HG03460 (cell line): ENCODE results near the gene TMEM209.
"Not testable (repeated sequence)": the region's sequence is repeated elsewhere in the genome, so short reads cannot be mapped to it uniquely, and the experiment has no call there.

ENCODE experiments used
- ATAC-seq: cut with Tn5 transposase; IDR thresholded peaks from one replicate; pipeline ENCODE4 v1.9.1; 2021; ENCODE audit not compliant: unreplicated experiment

Gene TMEM209

DNA sequence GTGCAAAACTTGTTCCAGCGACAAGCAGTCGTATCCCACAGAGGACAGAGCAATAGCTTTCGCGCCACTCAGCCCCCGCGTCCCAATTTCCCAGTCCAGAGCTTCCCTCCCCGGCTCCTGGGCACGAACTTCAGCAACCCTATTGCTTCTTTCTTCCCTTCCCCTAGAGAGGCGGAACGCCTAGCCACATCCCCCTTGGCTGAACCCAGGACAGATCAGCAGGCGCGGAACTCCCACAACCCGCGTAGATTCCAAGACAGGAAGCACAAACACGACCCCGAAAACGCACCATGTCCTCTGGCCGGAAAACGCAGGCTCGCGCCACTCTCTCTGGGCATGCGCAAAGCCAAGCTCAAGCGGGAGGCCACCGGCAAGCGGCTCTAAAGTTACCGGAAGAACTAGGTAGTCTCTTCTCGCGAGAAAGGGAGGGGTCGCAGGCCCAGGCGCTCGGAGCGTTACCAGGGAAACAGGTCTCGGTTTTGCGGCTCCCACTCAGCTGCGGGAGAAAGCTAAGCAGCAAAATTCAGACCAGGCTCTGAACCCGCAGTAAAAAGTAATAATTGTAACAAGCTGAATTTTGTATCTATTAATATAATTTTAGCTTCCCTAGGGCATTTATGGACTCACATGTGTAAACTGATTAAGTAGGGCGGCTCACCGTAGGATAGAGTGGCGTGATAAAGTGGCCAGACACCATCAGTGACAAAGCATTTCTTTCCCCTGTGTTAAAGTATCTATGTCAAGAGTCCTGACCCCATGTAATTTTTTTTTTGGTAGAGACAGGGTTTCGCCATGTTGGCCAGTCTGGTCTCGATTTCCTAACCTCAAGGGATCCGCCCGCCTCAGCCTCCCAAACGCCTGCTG lies at the start of gene TMEM209:
Gene TMEM209 (minus strand): TSS at position 323 of the 864 bp plus-strand sequence. CDS start 31 bp downstream, at position 292.
- peak; percentile 98 for ATAC-seq

GRCh38 chr7:130254555-130254954 lies 49.3 kb upstream of the TMEM209 start:
- no peak for ATAC-seq

GRCh38 chr7:130249626-130250025 lies 44.4 kb upstream of the TMEM209 start:
- ATAC-seq: not testable (repeated sequence)

GRCh38 chr7:130248842-130249241 lies 43.6 kb upstream of the TMEM209 start:
- ATAC-seq: not testable (repeated sequence)

DNA sequence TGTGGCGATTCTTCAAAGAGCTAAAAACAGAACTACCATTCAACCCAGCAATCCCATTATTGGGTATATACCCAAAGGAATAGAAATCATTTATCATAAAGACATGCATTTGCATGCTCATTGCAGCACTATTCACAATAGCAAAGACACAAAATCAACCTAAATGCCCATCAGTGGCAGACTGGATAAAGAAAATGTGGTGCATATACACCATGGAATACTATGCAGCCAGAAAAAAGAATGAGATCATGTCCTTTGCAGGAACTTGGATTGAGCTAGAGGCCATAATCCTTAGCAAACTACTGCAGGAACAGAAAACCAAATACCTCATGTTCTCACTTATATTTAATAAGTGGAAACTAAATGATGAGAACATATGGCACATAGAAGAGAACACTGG lies 41.3 kb upstream of the TMEM209 start:
- not testable (repeated sequence) for ATAC-seq

DNA sequence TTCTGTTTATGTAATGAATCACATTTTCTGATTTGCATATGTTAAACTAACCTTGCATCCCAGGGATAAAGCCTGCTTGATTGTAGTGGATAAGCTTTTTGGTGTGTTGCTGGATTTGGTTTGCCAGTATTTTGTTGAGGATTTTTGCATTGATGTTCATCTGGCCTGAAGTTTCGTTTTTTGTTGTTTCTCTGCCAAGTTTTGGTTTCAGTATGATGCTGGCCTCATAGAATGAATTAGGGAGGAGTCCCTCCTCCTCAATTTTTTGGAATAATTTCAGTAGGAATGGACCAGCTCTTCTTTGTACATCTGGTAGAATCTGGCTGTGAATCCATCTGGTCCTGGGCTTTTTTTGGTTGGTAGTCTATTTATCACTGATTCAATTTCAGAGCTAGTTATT lies 38.3 kb upstream of the TMEM209 start:
- ATAC-seq: not testable (repeated sequence)

GRCh38 chr7:130242198-130243014 lies 37.2 kb upstream of the TMEM209 start:
- no peak for ATAC-seq

DNA sequence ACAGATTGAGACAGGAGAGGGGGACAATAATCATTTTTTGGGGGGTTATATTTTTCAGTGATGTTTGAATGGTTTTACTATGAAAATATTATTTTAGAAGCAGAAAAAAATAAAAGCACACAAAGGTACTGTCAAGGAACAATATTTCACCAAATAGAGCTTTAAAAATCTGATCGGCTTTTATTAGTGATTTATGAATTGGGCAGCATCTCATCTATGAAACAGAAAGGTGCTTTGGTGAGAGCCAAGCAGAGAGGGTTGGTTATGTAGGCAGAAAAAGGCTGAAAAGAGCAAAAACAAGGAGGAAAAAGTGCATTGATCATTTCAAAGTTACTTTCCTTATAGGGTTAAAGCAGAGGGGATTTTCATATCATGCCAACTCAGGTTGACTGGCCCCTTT lies 35.0 kb upstream of the TMEM209 start:
- ATAC-seq: no peak

- ATAC-seq: not testable (repeated sequence)
These were observed 31.2 kb upstream of the TMEM209 start for GRCh38 chr7:130236361-130236760.

DNA sequence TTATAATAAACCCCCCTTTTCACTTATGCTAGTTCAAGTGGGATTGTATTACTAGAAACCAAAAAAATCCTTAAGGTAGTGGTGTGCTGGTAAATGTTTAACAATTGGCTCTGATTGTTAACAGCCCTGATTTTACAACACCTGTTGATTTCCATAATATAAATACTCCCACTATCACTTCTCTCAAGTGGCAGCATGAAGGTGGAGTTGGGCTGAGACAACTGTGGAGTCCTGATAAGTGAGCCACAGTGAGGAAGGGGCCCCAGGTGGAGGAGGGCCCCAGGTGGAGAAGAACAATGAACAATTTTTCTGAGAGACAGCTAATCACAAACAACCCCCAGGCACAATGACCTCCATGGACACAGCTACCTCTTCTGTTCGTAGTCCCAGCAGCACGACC lies 28.9 kb upstream of the TMEM209 start:
- no peak for ATAC-seq

GRCh38 chr7:130232209-130232608 lies 27.0 kb upstream of the TMEM209 start:
- no peak for ATAC-seq

DNA sequence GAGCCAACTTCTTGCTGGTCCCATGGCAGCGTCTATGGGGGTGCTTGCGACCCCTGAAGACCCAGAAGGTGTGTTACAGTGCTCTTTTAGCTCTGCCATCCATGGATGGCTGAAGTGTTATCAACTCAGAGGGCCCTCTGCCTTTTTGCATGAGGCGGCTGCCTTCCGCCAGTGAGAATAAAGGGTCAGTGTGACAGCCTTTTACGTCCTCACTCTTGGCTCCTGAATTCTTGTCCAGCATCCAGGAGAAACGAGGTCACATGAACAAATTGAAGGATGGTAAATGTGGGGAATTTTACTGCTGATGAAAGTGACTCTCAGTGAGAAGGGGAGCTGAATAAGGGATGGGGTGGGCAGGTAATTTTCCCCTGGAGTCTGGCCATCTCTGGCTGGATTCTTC lies 26.6 kb upstream of the TMEM209 start:
- ATAC-seq: no peak

GRCh38 chr7:130229981-130230380 lies 24.8 kb upstream of the TMEM209 start:
- not testable (repeated sequence) for ATAC-seq

GRCh38 chr7:130228840-130229502 lies 23.8 kb upstream of the TMEM209 start:
- ATAC-seq: no peak

DNA sequence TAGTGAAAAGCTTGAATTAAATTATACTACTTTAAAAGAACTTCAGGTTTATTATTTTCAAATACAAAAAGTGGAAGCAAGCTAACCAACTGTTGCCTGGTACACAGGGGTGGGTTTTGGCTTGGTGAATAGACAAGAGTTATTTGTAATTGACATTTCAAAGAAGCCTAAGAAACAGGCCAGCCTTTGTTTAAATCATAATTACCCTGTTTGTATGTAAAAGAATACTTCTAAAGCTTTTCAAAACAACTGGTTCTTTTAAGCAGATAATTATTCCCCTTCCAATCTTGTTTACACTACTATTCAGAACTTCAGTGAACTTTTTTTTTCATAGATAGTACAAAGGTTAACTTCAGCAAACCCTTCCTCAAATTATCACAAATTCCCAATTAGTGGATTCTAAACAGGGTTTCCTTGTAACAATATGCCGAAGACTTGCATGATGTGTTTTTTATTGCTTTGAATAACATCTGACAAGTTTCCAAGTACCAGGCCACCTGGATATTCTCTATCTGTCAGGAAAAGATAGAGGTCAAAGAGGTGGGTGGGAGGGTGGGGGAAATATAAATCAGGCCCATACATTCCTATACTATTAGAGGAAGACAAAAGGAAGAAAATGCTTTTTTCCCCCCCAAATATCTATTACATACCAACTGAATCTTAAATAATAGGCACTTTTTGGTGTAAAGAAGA lies 22.8 kb upstream of the TMEM209 start:
- ATAC-seq: no peak

DNA sequence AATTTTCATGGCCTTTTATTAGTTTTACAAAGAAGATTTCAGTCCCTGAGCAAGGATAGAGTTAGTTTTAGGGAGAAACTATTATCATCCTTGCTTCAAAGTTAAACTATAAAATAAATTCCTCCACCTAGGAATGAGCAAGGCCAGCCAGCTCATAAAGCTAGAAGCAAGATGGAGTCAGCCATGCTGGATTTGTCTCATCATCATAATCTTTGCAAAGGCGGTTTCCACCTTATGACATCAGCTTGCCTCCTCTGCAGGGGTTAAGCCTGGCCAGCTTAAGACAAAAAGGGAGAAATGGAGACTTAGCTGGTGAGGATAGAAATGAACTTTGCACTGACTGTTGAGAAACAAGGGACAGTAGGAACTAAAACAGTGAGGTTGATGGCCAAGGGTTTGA lies 21.1 kb upstream of the TMEM209 start:
- no peak for ATAC-seq

GRCh38 chr7:130224923-130225322 lies 19.7 kb upstream of the TMEM209 start:
- not testable (repeated sequence) for ATAC-seq

DNA sequence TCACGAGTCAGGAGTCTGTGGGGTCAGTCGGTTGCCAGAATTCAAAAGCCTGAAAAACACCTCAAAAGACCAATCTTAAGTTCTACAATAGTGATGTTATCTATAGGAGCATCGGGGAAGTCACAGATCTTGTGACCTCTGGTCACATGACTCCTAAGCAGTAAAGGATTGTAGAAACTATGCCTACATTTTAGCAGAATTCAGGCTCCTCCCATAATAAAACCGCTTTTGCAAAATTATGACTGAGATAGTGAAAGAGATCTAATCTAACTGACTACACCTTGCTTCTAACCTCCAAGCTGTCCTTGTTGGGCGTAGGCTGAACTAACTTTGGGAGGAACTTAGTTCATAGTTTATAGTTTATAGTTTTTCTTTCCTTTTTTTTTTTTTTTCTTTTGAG lies 19.0 kb upstream of the TMEM209 start:
- no peak for ATAC-seq

DNA sequence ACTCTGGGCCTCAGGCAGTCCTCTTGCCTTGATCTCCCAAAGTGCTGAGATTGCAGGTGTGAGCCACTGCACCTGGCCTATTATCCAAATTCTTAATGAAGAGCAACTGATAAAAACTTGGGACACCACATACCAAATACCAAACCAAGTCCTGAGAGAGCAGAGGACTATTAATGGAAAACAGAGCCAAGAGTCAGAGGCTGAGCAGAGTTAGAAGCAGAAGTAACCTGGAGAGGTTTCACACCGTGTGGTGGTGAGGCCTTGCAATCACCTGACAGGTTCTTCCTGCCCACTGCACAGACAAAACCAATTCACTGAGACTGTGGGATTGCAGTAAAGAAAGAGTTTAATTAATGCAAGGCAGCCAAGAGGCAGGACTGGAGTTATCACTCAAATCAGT lies 18.4 kb upstream of the TMEM209 start:
- no peak for ATAC-seq

DNA sequence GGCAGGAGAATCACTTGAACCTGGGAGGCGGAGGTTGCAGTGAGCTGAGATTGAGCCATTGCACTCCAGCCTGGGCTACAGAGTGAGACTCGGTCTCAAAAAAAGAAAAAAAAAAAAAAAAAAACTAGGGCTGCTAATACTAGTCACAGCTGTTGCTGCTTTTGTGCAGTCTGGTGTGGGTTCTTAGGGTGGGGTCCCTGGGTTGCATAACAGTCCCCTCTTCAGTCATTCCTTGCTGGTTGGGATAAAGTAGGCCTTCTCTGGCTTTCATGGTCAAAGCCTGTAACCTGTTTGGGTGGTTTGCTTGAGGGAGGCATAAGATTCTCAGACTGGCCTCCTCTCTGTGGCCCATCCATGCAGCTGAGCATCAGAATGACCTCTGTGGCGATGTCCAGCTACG lies 16.5 kb upstream of the TMEM209 start:
- ATAC-seq: no peak

DNA sequence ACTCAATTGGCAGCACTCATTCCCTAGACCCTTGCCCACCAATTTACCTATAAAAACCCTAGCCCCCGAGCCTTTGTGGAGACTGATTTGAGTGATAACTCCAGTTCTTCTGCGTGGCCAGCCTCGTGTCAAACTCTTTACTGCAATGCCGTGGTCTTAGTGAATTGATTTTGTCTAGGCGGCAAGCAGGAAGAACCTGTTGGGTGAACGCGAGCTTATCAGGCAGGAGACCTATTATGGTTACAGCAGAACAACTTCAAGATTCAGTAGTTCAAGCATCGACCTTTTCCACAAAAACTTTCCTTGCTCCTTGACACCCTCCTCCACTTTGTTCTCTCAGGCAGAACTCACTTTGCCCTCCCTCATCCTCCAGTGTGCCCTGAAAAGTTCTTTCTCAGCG lies 14.7 kb upstream of the TMEM209 start:
- ATAC-seq: no peak
